Fibroblast of upper back skin (primary cell): ENCODE results near the gene RNPC3.
"Not testable (repeated sequence)": the region's sequence is repeated elsewhere in the genome, so short reads cannot be mapped to it uniquely, and the experiment has no call there.

ENCODE experiments used
- DNase-seq: peaks from one replicate; pipeline ENCODE4 v3.0.0-alpha.2; 2013

RNPC3 gene

DNA sequence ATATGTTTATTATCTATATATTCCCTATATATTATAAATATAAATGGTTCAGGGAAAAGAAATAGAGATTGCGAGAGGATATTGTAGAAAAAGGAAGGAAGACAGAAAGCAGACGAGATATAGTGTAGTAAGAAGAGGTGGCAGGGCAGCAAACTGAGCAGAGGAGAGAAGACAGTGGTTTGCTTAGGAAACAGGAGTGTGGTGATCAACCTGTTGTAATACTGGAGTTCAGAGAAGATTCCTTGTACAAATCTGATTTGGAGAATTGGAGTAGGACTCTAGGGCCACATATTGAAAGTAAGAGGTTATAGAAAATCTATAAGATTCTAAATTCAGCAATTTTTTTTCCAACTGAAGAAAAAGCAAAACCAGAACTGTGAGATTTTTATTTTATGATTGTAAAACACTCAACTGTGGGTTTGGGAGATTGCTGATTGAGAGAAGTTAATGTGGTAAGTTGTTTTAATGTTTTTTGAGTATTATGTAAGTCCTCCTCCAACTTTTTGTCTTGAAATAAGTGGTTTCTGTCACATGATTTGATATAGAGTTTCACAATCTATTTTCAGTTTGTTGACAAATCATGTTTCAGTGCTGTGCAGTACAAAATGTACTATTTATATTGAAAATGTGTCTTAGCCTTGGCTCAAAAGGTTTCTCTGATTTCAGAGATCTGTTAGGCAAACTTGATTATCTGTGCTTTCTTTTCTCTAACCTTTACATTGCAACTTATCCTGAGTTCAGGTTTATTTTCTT is 36.3 kb downstream of the RNPC3 start:
- no peak for DNase-seq

DNA sequence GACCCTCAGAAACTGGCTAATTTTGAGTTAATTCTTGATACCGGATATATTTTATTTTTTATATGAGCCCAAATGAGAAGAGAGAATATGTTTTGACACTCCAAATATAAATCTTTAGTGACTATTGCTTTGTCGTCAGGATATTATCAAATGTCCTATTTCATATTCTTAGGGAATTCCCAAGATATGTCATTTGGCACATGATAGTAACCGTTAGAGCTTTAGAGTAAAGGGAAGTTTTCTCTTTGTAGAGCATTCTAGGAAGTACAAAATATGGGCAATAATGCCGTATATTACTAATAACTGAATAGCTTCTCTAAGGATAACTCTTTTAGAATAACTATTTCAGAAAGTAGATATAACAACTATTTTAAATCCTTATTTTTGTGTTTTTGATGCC is 37.6 kb downstream of the RNPC3 start:
- no peak for DNase-seq

DNA sequence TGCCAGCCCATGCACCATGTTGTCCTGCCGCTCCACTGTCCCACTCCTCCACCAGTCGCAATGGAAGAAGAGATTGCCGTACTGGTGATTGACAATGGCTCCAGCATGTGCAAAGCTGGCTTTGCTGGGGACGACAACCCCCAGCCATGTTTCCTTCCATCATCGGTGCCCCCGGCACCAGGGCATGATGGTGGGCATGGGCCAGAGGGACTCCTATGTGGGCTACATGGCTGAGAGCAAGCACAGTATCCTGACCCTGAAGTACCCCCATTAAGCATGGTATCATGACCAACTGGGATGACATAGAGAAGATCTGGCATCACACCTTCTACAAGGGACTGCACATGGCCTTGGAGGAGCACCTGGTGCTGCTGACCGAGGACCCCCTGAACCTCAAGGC is 44.0 kb downstream of the RNPC3 start:
- DNase-seq = no peak

DNA sequence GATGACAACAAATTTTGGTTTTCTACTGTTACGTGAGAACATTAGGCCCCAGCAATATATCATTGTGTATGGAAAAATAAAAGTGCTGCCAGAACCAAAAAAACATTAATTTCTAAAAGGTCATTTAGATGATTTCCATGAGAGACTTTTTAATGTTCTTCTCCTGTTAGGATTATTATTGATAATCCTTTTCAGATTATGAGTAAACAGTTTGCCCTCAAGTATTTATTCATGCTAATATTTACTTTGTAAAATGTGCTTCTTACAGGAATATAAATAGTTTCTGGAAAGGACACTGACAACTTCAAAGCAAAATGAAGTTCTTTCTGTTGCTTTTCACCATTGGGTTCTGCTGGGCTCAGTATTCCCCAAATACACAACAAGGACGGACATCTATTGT is 45.8 kb downstream of the RNPC3 start, which contains the start of gene AMY2B:
Gene AMY2B (plus strand): TSS at position 301 of the 400 bp plus-strand sequence. CDS start 14 bp downstream, at position 315.
- not testable (repeated sequence) for DNase-seq

DNA sequence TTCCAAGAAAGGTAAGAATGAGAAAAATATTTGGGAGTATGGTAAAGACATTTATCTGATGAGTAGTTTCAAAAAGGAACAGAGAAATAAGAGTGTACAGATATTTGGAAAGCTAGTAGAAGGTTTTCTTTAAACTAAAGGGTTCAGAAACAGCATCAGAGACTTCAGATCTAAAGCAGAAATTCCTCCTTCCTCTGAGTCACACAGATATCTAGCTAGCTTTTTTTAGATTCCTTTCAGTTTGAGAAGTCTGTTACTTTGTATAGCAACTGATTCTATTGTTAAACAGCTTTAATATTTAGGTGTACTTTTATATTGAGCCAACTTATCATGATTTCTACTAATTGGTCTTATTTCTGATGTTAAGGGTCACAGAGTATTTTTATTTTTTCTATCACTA is 50.6 kb downstream of the RNPC3 start:
- DNase-seq = peak; percentile 1

DNA sequence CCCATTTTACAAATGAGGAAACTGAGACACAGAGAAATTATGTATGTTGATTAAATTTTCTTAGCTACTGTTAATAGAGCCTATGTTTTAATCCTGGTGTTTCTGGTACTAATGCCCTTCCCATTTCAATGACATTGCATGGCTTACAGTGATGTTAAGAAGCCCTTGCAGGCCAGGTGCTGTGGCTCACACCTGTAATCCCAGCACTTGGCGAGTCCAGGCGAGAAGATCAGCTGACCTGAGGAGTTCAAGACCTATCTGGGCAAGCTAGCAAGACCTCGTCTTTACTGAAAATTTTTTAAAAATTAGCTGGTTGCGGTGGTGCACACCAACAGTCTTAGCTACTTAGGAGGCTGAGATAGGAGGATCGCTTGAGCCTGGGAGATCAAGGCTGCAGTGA is 51.3 kb downstream of the RNPC3 start:
- DNase-seq = not testable (repeated sequence)

DNA sequence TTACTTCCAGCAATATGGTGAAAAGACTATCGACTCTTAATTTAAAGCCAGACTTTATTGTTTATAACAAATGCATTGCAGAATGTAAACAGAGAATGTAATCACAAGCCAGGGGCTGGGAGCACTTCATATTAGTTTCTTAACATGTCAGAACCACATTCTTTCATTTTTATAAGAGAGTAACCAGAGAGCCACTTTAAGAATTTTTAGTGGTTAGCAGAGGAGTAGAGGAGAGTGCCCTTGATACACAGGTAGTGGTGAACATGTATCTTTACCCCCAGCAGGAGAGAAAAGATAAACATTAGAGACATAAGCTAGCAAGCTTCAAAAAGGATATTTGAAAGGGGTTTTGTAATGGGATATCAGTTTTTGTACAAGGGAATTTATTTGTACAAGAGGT is 57.0 kb downstream of the RNPC3 start:
- no peak for DNase-seq

DNA sequence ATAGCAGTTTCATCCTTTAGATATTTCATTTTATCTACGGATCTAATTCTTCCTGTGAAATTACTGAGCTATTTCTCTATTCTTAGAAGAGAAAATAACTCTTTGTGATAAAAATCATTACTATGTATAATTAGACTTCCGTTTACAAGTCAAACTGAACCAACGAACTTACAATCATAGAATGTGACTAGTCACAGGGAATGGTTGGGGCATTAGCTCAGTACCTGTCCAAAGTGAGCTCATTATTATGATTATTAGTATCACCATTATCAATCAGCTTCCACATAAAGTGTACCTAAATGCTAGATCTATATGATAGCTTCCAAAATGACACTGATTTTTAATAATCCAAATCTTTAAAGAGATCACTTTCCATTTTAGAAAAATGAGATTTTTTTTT is 58.4 kb downstream of the RNPC3 start:
- DNase-seq = no peak

DNA sequence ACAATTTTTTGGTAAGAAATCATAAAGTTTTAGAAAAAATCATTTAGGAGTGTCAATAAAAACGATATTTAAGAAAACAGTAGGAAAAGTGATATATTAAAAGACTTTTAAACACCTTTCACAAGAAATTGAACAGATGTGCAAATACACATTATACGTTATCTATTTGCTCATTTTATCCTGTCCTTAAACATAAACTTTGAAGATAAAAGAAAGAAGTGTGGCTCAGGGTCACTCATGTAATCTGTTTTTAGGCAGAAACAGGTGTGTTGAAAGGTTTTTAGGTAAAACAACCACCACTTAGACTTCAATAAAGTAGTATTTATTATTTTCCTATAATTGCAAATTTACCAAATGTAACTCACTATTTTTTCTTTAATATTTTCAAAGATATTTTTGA is 59.0 kb downstream of the RNPC3 start:
- no peak for DNase-seq

DNA sequence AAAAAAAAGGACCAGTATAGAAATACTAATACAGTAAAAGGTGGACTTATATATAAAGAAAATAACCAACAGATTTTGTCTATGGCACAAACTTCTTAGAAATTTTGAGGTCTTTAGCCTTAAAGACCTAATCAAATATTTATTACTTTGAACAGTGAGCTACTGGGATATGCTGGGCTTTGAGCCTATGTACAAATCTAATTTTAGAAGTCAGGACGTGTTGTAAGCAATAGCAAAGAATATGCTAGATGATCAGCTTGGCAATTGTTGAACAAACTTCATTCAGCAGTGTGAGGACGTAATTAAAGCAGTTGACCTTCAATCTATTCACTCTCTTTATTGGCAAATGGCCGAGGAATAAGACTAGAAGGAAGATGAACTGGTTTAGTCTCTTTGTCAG is 77.2 kb downstream of the RNPC3 start:
- not testable (repeated sequence) for DNase-seq
